Activated CD4-positive, alpha-beta T cell treated with anti-CD3 and anti-CD28 coated beads for 1 hour (primary cell): ENCODE results near the gene ADGRL2.

Experiments used
- DNase-seq: peaks from one replicate; pipeline ENCODE4 v3.0.0-alpha.2; 2020

The ADGRL2 gene

DNA sequence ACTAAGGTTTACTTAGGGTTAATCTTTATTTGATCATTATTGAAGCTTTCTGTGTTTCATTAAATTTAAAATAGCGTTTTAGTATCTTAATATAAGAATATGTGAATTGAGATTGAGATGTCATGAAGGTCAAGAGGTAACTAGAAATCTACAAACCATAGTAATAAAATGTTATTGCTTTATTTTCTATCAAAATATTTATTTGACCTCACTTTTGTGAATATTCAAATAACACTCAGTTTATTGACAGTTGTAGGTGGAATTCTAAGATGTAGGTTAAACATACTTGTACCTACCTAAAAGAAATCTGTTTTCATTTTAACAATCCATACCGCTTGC, 5.7 kb downstream of the ADGRL2 start:
- no peak for DNase-seq

DNA sequence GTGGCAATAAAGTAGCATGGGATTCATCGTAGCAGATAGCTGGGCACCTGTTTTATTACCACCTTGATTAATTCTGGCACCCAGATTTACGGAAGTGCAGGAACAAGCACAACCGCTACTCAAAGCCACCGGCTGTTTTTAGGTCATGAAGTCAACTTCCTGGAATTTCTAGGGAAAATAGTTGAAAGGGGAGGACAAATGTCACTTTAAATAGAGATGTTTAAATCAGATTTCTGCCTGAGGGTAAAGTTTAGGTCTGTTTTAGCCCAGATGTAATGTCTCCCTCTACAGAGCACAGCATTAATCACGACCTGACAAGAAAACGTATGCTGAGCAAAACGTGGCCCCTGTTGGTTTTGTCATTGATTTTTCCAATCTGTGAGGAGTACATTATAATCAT, 8.0 kb downstream of the ADGRL2 start:
- DNase-seq, result no peak

DNA sequence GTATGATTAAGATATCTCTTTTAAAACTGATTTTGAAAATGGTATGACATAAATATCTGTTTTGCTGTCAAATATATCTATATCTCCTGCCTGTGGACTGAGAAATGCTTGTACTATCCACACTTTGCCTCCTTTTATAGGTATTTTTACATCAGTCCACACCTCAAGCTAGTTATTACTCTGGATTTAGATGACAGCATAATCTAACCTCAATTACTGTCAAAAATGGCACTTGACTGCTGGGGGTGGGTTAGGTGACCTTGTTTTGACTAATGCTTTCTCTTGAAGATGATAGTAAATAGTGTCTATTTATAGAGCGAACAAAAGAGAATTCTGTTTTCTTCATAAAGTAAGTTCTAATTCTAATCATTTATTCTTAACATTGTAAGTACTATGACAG, 9.1 kb downstream of the ADGRL2 start:
- no peak for DNase-seq

DNA sequence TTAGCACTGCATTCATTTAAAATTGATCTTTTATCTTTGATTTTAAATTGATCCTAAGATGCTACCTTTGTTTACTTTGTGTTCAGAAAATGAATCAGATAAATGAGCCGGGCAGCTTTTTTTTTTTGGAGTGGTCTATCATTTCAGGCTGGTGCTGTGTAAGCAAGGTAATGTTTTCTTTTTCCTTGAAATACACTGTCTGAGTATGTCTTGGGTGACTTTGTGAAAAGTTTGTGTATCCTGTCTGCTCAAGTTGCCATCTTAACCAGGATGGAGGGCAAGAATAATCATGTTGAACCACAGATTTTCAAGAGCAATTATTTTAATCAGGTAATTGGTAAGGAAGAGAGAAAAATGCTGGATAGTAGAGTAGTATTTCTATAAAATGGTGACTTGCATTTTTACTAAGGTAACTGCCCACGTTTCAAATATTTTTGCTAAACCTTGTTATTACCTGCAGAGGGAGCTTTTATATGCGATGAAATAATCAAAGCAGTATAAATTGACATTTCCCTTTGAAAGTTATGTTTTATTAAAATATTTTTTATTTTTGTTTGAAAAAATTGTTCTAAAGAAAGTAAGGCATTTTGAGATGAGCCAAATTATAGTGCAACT, 11.1 kb downstream of the ADGRL2 start:
- DNase-seq, result no peak

DNA sequence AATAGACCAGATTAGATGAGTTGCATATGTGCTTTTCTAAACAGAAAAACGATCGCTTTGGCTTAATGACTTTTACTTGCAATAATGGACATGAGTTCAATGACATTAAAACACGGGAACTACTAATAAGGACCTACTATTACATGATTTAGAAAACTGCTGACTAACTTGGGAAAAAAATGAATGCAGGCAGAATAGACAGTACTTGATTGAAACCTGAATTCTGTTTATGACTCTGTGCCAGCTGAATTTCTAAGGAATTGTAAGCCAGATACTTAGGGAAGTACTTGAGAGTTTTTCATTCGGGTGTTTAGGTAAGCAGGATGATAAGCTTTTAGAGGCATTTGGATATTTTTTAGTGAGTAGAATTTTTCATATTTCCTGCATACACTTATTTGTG, 12.0 kb downstream of the ADGRL2 start:
- no peak for DNase-seq

DNA sequence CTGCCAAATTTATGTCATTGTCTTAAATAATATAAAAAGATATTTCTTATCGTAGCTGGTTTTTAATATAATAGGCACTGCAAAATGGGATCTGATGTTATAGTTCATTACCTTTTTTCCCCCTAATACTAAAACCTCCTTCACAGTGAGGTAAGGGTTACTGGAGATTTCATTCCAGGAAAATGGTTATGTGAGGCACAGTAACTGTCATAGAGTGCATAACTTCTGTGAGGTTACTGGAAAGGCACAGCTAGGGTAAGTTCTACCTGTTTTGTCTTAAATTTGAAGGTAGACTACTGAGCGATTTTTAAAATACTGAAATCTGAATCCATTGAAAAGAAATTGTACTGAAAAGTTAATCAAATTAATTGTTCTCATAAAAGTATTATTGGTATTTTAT, 13.0 kb downstream of the ADGRL2 start:
- no peak for DNase-seq

DNA sequence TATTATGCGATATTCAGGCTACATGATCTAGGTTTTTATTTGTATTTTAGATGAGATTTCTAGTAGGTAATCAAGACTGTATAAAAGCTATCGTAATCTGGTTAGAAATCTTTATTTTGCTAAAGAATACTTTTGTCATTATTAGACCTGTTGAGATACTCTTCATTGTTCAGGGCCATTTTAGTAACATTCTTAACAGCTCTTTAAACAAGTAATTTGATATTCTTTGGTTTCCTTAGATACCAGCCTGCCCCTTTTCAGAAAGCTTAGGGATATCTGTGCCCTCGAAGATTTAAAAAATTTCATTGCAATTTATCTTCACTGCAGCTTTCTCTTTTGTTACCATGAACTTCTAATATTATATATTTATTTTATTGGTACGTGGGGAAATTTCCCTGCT, 18.9 kb downstream of the ADGRL2 start:
- DNase-seq, result no peak

DNA sequence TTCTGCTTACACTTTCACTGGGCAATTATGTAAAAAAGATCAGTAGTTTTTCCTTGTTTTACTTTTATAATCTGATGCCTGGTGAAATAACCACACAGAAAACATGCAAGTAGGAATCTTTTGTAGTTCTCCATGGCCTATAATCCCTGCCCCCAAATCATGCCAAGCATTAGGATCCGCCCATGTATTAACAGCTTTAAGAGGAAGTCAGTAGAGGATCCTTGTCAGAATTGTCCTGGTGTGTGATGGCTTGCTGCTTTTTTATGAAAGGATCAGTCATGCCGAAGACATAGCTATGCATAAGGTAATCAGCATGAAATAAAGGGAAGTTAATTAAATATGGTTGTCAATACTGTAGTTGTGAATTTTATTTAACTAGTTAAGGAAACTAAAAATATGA, 20.0 kb downstream of the ADGRL2 start:
- no peak for DNase-seq

DNA sequence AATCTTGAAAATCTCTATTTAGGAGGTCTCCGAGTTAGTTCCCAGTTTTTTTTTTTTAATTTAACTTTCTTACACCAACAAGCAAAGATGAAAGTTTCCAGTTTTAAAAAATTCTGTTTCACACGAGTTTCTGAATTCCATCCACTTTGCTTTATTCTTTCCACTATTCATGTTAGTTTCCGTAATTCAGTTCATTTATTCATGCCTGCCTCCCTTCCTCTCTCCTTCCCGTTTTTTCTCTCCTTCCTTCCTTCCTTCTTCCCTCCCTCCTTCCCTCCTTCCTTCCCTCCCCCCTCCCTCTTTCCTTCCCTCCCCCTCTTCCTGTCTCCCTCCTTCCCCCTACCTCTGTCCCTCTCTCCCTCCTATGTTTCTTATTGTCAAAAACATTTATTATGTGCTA, 22.3 kb downstream of the ADGRL2 start:
- DNase-seq, result no peak

DNA sequence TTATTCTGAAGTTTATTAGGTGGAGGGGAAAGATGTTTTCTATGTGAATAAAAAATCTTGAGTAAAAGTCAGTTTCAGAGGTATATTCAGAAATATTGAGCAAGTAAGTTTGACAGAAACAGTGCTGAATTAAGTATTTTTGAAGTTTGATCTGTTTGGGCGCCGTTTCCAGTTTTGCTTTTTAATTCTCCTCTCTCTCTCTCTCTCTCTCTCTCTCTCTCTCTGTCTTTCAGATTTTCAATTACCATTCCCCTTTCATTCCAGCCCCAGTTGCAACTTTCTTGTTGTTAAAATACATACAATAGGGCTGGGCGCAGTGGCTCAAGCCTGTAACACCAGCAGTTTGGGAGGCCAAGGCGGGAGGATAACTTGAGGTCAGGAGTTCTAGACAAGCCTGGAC, 24.0 kb downstream of the ADGRL2 start:
- DNase-seq, result no peak

DNA sequence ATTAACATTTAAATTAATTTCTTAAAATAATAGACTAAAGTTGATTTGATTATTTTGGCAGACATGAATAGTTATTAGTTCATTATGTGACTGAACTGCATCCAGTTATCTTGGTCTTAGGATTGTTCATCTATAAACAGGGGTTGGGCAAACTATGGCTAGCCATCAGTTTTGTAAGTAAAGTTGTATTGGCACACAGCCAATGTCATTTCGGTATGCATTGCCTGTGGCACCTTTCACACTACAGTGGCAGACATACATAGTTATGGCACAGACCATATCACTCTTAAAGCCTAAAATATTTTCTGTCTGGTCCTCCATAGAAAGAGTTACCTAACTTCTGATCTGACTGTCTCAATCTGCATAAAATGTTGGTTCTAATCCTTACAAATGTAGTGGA, 27.2 kb downstream of the ADGRL2 start:
- DNase-seq, result no peak

DNA sequence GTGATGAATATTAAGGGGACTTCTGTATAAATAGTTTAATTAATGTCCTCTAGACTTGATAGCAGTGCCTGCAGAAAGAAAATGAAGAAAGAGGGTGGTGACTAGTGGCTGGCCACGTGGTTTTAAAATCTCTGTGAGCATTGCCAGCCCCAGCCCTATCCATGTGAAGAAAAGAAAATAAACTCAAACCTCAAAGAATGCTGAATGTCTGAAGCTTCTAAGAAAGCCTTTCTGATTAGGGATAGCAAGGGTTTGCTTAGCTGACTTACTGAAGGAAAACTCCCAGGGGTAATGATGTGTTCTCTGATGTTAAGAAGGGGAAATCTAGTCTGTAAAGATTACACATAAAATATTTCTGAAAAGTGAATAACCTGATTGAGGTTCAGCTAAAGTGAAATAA, 31.8 kb downstream of the ADGRL2 start:
- no peak for DNase-seq

DNA sequence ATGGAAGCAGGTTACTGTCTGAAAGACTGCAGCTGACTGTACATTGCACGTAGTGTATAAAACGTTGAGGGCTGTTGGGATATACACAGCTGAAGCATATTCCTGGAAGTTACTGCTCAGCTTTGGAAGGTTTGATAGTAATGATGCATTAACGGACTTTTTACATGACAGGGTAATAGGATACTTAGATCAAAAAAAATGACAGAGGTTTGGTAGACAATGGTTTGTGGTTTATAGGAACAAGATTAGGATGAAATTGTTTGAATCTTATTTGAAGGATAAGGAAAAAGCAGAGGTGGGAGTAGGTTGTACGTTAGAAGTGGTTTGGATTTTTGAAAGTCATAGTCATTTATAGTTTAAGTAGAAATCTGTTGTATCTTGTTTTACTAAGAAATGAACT, 33.0 kb downstream of the ADGRL2 start:
- DNase-seq, result no peak

DNA sequence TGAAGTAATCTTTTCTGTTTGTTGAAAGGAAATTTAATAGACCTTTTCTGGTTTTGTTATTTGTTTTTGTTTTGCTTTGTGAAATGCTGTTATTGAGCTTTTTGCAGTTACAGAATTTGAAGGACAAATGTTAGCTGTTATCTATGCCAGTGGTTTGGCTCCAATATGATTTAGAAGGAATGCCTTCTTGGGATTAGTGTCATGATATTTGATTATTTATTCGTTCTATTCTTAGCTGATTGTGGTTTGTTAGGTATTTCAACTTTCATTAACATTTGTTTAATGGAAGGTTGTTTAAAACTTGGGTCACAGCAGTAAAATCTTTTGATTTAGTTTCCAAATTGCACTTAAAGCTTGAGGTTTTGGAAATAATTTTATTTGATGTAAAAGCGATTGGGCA, 33.5 kb downstream of the ADGRL2 start:
- DNase-seq, result no peak

DNA sequence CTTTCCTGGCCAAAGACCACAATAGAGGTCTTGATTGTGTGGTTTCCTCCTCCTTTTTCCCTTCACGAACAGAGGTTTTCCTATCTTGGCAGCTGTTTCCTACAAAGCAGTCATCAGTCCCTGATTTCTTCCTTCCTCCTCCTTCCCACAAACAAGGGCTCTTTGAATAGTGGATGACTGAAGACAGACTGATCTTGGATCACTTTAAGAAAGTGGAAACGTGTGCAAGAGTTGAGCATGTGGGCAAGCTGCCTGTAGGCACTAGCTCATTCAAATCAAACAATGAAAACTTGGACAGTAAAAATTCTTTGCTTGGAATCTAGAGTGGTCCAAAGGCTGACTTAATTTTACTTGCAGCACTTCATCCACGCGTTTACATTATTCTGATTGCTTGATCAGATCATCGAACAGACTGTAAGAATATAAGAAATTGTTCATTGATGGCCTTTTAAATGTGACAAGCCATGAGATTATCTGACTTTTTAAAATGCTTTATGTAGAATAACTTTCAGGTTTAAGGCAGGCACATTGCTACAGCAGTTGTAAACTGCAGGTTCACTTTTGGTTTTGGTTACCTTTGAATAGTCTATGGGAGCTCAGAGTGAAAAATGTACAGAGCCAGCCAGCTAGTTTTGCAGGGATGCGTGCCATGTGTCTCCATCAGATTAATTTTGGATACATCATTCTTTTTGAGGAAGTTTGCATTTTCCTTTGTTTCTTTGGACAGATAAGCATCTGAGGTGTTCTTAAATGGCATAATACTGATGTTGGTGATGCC, 34.4 kb downstream of the ADGRL2 start:
- DNase-seq, result no peak

DNA sequence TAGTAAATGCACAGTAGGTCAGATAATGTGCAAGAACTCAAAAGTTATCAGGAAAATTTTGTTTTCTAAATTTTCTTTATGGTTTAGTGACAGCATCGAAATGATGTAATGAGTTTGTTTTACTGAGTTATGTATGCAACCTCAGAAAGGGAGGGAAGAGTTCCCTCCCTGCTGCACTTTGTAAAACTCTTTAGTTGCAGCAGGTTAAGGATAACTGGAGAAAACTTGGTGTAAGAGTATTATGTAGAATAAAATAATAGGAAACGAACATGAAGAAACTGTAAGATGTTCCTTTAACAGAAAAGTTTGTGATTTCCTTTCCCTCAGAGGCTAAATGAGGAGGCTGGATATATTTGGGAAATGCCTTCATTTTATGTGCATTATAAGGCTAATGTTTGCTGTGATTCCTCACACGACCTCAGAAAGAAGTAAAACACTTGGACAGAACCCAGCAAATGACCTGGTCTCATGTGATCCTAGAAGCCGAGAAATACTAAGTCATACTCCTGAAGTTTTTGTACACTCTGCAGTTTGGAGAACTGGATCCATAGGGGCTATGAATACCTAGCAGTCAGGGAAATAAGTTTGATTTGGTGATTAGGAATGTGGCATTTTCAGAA, 35.4 kb downstream of the ADGRL2 start:
- DNase-seq, result no peak

DNA sequence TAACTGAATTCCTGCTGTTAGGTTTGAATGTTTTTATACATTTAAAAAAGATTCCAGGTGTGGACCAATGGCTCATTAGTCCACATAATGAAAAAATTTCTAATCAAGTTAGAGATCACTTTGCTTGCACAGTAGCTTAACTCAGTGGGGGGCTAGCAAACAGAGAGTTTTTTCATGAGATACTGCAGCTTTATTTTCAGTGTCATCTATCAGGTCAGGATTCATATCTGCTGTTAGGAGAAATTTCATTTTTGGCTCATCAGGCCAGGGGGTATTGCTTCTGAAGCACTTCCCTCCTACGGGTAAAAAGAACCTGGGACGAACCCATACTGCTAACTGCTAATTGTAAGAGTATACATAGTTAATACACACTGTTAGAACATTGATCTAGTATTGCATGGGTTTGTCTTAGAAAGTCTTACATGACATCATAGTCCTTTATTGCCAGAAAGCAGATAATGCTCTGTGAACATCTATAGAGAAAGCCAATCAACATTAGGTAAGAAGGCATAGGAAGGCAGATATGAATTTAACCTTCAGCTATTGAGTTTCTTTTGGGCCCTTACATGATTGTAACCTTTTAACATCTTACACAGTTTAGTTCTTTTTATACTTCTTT, 38.0 kb downstream of the ADGRL2 start:
- DNase-seq, result no peak

DNA sequence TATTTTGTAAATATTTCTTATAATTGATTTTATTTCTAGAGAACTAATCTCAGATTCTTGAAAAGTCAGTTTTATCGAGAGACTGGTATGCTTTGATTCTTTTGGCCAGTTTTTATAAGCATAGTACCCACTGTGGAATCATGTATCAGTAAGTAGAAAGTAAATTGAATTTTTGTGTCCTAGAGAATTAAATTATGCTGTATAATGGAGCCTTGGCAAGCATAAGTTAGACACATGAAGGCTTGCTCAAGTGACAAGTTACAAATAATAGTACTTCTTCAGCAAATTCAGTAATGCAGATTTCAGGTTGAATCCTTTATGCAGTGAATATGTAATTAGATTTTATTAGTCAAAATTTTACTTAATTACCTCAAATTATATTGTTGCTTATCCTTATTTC, 40.1 kb downstream of the ADGRL2 start:
- DNase-seq, result no peak

DNA sequence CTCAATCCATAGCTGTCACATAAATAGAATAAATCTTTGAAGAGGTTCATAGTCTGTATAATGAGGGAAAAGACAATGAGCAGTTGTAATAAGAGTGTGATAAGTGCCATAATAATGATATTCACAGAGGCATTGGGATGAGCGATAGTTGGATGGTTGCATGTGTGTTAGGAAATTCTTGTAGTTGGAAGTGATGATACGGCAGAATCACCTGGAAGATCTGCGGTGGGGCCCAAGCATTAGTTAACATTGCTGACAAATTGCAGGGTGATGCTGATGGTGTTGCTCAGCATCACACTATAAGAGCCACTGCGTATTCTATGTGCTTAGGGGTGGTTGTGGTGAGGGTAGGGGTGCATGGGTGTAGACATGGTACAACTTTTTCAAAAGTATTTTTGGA, 41.1 kb downstream of the ADGRL2 start:
- DNase-seq, result no peak

DNA sequence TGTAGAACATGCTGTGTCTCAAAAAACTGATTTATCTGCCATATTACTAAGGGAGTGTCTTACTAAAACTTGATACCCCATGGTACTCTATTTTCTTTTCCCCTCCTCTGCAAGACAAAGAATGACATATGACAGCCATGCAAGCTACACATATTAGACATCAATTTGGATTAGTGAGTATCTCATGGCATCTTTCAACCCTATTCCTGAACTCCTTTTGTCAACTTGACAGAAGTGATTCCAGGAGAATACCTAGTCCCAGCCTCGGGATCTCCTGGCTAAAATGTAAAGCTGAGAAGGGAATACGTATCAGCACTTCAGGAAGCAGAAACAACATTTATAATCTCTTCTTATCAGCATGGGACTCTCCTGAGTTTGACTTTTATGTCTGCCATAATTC, 43.7 kb downstream of the ADGRL2 start:
- DNase-seq, result no peak

DNA sequence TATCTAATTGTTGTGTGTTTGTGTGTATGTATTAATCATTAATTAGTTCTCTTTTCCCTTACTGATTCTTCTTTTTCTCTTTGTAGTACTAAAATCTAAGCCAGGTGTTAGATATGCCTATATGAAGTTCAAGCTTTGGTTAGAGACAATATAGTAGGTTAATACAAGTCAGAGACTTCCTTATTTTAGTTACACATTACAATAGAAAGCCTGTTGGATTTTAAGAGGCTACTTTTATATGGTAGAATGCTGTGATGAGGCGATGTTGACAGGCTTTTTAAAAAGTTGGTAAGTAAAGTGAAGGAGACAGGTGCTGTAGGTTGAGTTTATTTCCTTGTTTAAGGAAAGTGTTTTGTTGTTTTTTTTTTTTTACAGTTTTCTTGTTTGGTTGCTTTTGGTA, 45.9 kb downstream of the ADGRL2 start:
- DNase-seq, result no peak

DNA sequence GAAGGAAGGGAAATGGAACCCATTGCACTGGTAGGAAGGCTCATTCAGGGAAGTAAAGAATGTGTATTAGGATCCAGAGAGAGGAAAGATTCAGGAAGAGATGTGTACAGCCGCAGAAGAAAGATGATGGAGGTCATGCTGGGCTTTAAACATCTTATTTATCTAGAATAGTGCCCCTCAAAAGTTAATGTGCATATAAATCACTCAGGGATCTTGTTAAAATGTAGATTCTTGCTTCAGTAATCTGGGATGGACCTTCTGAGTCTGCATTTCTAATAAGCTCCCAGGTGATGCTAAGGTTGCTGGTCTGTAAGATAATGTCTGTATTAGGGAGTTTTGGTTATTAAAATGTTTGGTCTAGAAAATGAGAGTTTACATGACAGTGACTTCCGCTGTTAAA, 46.3 kb downstream of the ADGRL2 start:
- no peak for DNase-seq

DNA sequence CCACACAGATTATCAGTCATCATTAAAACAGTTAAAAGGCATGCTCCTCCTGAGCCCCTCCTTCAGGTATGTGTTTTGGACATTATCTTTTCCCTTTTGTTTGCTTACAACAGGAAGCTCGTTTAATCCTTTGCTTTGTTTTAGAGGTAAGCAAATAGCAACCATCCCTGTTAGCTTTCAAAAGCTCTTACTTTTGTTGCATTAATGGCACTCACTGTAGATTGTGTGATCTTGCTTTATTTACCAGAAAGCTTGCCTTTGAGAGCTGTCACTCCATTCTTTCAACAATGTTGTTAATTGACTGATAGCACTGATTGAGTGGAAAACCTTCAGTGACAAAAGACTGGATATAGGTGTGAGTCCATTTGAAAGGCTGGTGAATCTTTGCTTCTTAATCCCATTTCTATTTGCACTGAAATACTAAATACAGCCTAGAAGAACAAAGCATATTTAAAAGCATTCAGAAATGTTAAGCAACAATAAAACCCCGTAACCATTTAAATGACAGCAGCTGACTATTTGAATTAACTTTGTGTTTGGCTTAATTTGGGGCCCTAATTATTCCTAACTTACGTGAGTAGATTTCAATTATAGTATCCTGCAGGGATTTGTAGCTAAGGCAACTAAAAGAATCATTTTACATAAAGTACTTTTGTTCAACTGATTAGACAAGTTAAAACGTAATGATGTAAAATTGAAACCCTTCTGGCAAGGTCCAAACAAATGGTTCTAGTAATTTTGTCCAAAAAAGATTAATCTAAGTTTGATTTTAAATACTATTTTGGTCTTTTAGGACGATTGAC, 48.3 kb downstream of the ADGRL2 start:
- no peak for DNase-seq
